ENCODE data around the gene PRKCE. TPM values are rescaled to one million over a fixed set of nuclear protein-coding genes. Genes with fewer than 3 reads are reported as not detected.
A peak's percentile ranks its signal among the peaks of the same experiment; 100 is the strongest.

The PRKCE gene
- total RNA-seq, 2 donors from 2014 or later = 7.3 to 20.8 TPM

DNA sequence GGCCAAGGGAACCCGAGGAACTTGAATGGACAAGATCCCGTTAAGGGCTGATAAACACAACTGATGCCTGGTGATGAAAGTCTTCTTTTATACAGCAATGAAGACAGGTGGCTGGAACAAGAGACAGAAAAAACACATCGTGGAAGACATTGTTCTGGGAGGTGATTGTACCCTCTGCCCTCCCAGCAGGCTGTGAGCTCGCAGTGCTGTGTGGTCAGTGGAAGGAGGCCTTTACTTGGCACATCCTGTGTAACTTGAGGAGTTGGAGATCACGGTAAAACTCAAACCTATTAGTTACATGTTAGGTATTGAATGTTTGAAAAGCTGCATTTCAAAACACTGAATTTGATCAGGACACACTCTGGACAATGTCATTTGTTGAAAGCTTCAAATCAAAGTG, 395.8 kb downstream of the PRKCE start:
- no peaks in the 10 kb centered on the region for H3K9me3 ChIP-seq
- intact Hi-C loops (cut with DNase I) = no loop called here
- H3K27ac ChIP-seq = no peak overlapping the region
- ATAC-seq (no peak), DNase-seq (no peak)
- peaks cover 9% of the 10 kb centered on the region for H3K4me1 ChIP-seq
- WGBS, 2 donors = 60 to 81% methylated on average over 5 of the region's 5 CpGs
- no peaks in the 10 kb centered on the region for H3K36me3 ChIP-seq (replicated peaks in 1 of 2; ENCODE audit: insufficient read depth in 1 of 2, low read depth in 2 of 2)
- H3K4me3 ChIP-seq = no peak overlapping the region
- TF ChIP-seq, protein P1, sequence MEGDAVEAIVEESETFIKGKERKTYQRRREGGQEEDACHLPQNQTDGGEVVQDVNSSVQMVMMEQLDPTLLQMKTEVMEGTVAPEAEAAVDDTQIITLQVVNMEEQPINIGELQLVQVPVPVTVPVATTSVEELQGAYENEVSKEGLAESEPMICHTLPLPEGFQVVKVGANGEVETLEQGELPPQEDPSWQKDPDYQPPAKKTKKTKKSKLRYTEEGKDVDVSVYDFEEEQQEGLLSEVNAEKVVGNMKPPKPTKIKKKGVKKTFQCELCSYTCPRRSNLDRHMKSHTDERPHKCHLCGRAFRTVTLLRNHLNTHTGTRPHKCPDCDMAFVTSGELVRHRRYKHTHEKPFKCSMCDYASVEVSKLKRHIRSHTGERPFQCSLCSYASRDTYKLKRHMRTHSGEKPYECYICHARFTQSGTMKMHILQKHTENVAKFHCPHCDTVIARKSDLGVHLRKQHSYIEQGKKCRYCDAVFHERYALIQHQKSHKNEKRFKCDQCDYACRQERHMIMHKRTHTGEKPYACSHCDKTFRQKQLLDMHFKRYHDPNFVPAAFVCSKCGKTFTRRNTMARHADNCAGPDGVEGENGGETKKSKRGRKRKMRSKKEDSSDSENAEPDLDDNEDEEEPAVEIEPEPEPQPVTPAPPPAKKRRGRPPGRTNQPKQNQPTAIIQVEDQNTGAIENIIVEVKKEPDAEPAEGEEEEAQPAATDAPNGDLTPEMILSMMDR (IDR thresholded peaks at IDR 0.05) = no peak
- H3K27me3 ChIP-seq = no peaks in the 10 kb centered on the region

DNA sequence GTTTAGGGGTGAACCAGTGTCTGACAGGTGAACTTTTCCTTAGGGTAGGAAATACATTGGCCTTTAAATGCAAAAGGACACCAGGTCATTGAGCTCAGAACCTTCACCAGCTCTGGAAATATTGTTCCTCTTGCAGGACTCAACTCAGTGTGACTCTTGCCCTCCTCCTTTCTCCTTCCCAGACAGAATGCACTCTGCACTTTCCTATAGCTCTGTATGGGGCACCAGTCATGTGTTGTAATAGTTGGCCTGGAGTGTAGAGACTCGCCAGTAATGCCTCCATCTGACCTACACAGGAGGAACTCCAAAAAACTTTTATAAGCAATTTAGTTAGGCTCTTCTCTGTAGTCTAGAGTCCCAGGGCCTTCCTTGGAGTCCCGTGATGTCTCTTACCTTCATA, 397.2 kb downstream of the PRKCE start:
- no peaks in the 10 kb centered on the region for H3K9me3 ChIP-seq
- DNase-seq = no peak
- no peaks in the 10 kb centered on the region for H3K36me3 ChIP-seq (replicated peaks in 1 of 2; ENCODE audit: insufficient read depth in 1 of 2, low read depth in 2 of 2)
- H3K27ac ChIP-seq = no peak overlapping the region
- no peak overlapping the region for H3K4me3 ChIP-seq
- TF ChIP-seq POLR2A (IDR thresholded peaks at IDR 0.05) = no peak
- TF ChIP-seq, protein P1 (IDR thresholded peaks at IDR 0.05) = no peak
- no peak for ATAC-seq
- 98 to 100% methylated on average over 2 of the region's 2 CpGs for WGBS, 2 donors
- intact Hi-C loops (cut with DNase I) = no loop called here
- no peaks in the 10 kb centered on the region for H3K4me1 ChIP-seq
- H3K27me3 ChIP-seq = no peaks in the 10 kb centered on the region

DNA sequence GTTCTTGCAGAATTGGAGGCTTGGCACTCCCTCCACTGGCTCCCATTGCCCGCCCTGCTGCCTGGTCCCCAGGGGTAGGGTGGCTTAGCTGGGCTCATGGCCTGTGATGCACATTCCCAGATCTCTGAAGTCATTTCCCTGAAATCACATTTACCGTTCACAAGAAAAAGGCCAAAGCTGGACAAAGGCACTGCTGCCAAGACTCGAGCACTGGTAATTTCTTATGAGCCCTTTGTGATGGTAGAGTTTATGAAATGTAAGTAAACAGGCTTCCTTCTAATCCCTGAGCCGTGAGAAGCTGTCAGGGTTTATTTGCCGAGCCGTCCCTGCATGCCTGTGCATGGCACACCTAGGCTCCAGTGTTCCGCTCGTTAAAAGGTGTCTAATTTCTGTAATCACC, 398.6 kb downstream of the PRKCE start:
- no peak overlapping the region for H3K27ac ChIP-seq
- H3K36me3 ChIP-seq (replicated peaks in 1 of 2; ENCODE audit: insufficient read depth in 1 of 2, low read depth in 2 of 2) = no peaks in the 10 kb centered on the region
- H3K4me3 ChIP-seq = no peak overlapping the region
- H3K27me3 ChIP-seq = no peaks in the 10 kb centered on the region
- TF ChIP-seq, protein P1 (IDR thresholded peaks at IDR 0.05) = no peak
- no peak for TF ChIP-seq POLR2A (IDR thresholded peaks at IDR 0.05)
- intact Hi-C loops (cut with DNase I) = loop anchor here (10.0 kb wide), 1 partner anchor 315 kb away; no protein-coding TSS in a partner anchor
- no peak for DNase-seq
- ATAC-seq = no peak
- H3K4me1 ChIP-seq = no peaks in the 10 kb centered on the region
- WGBS, 2 donors = 80% methylated on average over 7 to 8 of the region's 8 CpGs
- no peaks in the 10 kb centered on the region for H3K9me3 ChIP-seq

DNA sequence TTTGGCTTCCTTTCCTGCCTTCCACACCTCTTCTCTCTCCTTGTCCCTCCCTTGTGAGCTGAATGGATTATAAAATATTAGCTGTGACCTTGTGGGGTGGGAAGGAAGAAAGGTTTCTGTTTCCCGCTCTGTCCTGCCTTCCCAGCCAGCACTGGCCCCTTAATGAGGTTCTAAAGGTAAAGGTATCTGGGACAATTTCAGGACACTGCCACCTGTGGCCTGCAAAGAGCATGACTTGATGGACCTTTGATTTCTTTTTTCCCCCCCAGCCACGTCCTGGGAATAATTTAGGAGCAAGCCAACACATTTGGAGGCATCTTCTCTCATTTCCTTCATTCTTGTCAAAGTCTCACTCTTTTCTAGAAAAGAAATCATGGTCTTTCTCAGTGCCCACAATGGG, 399.0 kb downstream of the PRKCE start:
- H3K4me1 ChIP-seq = no peaks in the 10 kb centered on the region
- H3K36me3 ChIP-seq (replicated peaks in 1 of 2; ENCODE audit: insufficient read depth in 1 of 2, low read depth in 2 of 2) = no peaks in the 10 kb centered on the region
- H3K9me3 ChIP-seq = no peaks in the 10 kb centered on the region
- H3K27ac ChIP-seq = no peak overlapping the region
- intact Hi-C loops (cut with DNase I) = loop anchor here (10.0 kb wide), 1 partner anchor 314 kb away; no protein-coding TSS in a partner anchor
- peak in 1 of 4 donors; percentile 16 for DNase-seq
- no peak overlapping the region for H3K4me3 ChIP-seq
- no peaks in the 10 kb centered on the region for H3K27me3 ChIP-seq
- no peak for ATAC-seq
- TF ChIP-seq, protein P1 (IDR thresholded peaks at IDR 0.05) = peak in 6 of 7 experiments; percentile 11 to 35 (median 18)
- no peak for TF ChIP-seq POLR2A (IDR thresholded peaks at IDR 0.05)
- WGBS, 2 donors = 74 to 88% methylated on average over 2 of the region's 2 CpGs

DNA sequence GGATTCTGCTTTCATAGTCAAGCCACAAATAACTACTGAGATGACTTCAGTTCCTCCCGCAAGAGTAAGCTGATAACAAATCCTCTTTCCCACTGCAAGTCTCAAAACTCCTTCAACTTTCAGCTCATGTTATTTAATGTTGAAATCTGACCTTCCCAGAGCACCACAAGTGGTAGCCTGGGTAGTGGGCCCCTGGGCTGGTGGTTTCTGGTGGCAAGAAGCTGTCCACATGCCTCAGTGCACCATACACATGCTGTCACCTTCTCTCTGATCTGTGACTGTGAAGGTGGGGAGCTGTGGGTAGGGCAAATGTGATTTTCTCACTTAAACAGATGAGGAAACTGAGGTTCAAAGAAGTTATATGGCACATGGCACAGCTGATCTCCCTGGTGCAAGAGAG, 399.6 kb downstream of the PRKCE start:
- intact Hi-C loops (cut with DNase I) = loop anchor here (10.0 kb wide), 1 partner anchor 314 kb away; no protein-coding TSS in a partner anchor
- H3K27me3 ChIP-seq = no peaks in the 10 kb centered on the region
- no peak for TF ChIP-seq POLR2A (IDR thresholded peaks at IDR 0.05)
- TF ChIP-seq, protein P1 (IDR thresholded peaks at IDR 0.05) = no peak
- no peaks in the 10 kb centered on the region for H3K9me3 ChIP-seq
- no peaks in the 10 kb centered on the region for H3K4me1 ChIP-seq
- no peaks in the 10 kb centered on the region for H3K36me3 ChIP-seq (replicated peaks in 1 of 2; ENCODE audit: insufficient read depth in 1 of 2, low read depth in 2 of 2)
- ATAC-seq (no peak), DNase-seq (no peak)
- H3K4me3 ChIP-seq = no peak overlapping the region
- no peak overlapping the region for H3K27ac ChIP-seq
- 82 to 91% methylated on average over 1 of the region's 1 CpG for WGBS, 2 donors

Measured in body of pancreas (tissue), 4 donors.